Measurements from ENCODE around the gene KATNIP.

Gene KATNIP

DNA sequence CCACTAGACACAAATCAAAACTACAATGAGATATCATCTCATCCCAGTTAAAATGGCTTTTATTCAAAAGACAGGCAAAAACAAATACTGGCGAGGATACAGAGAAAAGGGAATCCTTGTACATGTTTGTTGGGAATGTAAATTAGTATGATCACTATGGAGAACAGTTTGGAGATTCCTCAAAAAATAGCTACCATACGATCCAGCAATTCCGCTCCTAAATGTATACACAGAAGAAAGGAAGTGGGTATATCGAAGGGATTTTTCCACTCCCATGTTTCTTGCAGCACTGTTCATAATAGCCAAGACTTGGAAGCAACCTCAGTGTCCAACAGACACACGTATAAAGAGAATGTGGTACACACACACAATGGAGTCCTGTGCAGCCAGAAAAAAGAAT is 35.3 kb downstream of the KATNIP start:
- DNase-seq (ENCODE audit: low spot score): no peak

DNA sequence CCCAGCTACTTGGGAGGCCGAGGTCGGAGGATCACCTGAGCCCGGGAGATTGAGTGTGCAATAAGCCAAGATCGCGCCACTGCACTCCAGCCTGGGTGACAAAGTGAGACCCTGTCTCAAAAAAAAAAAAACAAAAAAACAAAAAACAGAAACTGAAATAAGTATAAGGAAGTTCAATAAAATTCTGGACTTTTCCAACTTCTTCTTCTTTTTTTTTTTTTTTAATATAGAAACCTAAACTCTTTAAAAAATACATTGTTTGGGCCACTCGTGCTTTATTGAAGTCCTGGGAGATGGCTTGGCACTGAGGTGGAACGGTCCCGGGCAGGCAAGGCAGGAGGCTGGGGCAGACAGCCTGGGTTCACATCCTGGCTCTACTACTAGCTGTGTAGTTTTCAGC is 36.8 kb downstream of the KATNIP start:
- no peak for DNase-seq (ENCODE audit: low spot score)

DNA sequence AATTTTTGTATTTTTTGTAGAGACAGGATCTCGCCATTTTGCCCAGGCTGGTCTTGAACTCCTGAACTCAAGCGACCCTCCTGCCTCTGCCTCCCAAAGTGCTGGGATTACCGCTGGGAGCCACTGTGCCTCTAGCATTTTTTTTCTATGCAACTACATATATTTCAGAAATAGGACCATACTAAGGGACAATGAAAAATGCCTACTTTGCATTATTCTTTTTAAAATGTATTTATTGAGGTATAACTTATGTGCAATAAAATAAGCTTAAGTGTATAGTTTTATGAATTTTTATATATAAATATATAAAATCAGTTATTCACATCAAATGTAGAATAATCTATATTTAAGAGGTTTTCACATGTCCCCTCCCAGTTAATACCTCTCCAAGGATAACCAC is 38.1 kb downstream of the KATNIP start:
- no peak for DNase-seq (ENCODE audit: low spot score)

DNA sequence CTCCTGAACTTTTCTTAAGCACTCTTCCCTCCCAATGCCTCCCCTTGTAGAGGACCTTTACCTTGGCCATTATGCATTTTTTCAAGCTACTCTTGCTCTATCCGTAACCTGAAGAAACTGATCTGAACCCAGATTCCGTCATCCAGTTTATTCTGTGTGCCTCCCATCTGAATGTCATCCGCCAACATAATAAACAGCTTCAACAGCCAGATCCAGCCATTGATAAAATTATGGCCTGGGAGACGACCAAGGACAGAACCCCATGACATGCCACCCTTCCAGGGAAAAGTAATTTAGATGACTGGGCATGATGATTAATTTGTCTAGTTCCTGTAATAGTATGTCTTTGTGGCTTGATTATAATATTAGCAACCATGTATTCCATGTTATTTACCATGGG is 41.9 kb downstream of the KATNIP start:
- no peak for DNase-seq (ENCODE audit: low spot score)

DNA sequence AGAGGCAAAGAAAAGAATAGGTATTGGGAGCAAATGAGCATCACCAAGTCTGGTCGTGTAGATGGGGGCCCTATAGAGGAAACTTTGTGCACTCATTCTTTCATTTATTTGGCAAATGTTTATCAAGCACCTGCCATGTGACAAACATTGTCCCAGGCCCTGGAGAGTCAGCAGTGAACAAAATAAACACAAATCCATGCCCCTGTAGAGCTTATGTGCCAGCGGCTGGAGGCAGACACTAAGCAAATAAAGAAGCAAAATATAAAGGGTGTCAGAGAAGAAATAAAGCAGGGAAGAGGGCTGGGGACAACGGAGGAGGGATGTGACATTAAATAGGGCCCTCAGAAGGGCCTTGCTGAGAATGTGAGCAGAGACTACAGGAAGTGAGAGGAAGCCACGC is 45.5 kb downstream of the KATNIP start:
- no peak for DNase-seq (ENCODE audit: low spot score)

DNA sequence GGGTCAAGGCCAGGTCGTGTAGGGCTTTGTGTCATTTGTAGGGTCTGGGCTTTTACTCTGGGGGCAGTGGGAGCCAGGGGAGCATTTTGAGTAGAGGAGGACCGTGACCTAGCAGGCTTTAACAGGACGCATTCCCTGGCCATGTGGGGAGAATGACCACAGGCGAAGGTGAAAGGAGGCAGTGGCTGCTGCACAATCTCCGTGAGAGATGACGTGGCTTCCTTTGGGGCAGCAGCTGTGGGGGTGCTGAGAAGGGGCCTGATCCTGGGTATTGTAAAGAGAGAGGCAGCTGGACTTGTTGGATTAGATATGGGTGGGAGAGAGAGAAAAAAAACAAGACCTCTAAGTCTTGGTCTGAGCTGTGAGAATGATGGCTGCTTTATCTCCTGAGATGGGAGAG is 46.0 kb downstream of the KATNIP start:
- no peak for DNase-seq (ENCODE audit: low spot score)

DNA sequence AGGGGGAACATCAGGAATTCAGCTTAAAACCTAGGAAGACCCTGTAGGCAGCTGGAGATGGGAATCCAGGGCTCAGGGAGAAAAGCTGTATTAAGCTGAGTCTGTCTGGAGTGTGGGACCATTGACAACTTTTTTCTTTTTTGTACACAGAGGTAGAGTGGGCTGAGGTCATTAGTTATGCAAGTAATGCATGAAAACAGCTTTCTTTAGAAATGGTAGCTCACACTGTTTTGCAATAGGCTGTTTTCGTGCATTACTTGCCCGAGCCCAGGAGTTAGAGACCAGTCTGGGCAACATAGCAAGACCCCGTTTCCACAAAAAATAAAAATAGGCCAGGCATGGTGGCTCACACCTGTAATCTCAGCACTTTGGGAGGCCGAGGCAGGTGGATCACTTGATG is 46.5 kb downstream of the KATNIP start:
- no peak for DNase-seq (ENCODE audit: low spot score)

DNA sequence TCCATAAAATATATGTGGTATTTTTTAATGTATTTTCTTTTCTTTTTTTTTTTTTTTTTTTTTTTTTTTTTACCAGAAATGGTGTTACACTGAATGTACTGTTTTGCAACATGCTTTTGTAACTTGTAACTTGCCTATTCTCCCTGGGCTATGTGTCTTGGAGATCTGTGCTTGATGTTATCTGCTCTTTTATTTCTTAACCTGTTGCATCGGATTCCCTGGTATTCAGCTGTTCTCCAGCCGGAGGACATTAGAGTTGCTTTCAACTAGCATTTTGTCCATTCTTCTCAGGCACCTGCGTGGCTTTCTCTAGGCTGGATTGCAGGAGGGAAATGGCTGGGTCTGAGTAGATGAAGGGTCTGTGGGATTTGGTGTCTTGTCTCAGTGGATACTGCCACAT is 47.4 kb downstream of the KATNIP start:
- DNase-seq (ENCODE audit: low spot score): no peak

DNA sequence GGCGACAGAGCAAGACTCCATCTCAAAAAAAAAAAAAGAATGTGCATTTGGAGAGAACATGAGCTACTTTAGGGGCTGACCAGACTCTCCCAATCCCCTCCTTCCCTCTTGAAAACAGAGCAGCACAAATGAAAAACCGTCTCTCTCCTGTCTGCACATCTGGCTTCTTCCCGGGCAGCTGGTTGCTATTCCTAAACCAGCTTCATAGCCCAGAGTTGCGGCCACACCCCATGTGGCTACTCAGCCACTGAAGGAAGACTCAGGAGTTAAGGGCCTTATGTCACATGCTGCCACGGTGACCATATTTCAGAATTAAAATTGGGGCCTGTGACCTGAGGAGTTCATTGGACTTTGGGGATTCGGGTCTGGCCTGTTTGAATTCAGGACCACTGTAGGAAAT is 48.3 kb downstream of the KATNIP start:
- no peak for DNase-seq (ENCODE audit: low spot score)

DNA sequence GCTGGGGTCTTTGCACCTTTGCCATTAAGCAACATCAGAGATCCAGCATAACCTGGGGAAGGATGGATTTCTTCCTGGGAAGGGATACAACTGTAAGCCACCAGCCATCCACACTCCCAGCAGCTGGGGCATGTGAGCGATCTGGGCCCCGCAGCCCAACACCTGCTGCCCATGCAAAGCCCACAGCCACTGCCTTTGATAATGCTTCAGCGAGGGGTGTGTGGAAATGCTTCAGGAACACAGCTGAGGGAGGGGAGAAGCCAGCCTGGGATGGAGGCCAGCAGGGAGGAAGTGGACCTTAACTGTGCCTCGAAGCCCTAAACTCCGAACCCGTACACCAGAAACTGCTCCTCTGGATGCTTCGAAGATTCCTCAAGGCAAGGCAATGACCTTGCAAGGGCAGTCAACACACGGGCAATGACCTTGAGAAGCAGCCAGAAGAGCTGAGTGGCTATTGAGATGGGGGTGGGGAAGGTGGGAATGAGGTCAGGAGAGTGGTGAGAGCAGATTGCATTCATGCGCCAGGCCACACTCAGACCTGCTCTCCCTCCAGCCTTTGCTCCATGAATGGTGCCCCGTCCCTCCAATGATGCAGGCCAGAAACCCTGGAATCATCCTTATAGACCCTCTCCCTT is 49.1 kb downstream of the KATNIP start:
- DNase-seq (ENCODE audit: low spot score): no peak

DNA sequence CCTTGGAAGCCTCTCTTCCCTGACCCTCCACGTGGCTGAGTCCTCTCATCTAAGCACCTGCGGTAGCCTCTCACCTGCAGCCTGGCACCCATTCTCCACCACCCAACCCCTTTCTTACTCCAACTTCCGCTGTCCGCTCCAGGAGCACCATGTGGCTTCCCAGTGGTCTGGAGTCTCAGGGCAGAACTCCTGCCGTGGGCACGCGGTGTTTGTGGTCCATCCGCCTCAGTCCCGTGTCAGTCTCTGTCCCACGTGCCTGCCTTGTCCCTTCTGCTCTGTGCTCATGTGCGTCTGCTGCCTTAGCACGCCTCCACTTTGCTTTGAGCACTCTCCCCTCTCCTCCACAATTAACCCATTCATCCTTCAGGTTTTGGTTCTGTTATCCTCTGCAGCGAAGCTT is 49.7 kb downstream of the KATNIP start:
- no peak for DNase-seq (ENCODE audit: low spot score)

Measured in HuH-7.5 (cell line).